Measurements from ENCODE around the gene ATP10B.

- TF ChIP-seq CTCF (IDR thresholded peaks at IDR 0.05): no peak
- no peak for TF ChIP-seq POLR2A (IDR thresholded peaks at IDR 0.05)
Measured at GRCh38 chr5:160837749-160838593, 14.0 kb downstream of the ATP10B start.

All from adrenal gland (tissue), 5 donors.